Measurements from ENCODE around the gene ZNF581.

Gene ZNF581

DNA sequence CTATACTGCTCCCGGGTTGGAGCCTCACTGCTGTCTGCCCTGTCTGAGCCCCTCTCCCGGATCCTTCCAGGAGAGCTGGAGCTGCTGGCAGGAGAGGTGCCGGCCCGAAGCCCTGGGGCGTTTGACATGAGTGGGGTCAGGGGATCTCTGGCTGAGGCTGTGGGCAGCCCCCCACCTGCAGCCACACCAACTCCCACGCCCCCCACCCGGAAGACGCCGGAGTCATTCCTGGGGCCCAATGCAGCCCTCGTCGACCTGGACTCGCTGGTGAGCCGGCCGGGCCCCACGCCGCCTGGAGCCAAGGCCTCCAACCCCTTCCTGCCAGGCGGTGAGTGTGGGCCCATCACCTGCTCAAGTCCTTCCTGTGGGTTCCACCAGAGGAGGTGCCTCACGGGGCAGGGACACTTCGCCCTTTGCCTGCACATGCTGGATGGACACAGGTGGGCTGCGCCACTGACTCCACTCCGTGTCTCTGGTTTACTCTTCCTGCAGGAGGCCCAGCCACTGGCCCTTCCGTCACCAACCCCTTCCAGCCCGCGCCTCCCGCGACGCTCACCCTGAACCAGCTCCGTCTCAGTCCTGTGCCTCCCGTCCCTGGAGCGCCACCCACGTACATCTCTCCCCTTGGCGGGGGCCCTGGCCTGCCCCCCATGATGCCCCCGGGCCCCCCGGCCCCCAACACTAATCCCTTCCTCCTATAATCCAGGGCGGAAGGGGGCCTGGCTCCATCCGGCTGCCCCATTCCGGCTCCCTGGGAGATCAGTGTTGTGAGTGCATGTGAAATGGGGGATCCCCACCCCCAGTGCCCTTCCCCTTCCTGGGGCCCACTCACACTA lies 51.4 kb downstream of the ZNF581 start:
- DNase-seq (ENCODE audit: low read depth), result no peak
